Mucosa of rectum (tissue), 2 donors: ENCODE data around the gene DYSF.

Source experiments
- H3K27ac ChIP-seq, 2 donors: one replicate each; pipeline ENCODE4 v1.7.0; 2013; ENCODE audit warnings: inconsistent platforms in 2 of 2, low read depth in 2 of 2, low read length in 2 of 2
- H3K27me3 ChIP-seq, 2 donors: one replicate each; pipeline ENCODE4 v1.7.0; 2013; ENCODE audit warnings: low read length in 2 of 2; ENCODE audit not compliant: control insufficient read depth in 2 of 2, insufficient read depth in 2 of 2
- H3K36me3 ChIP-seq, 2 donors: one replicate each; pipeline ENCODE4 v1.7.0; 2013; ENCODE audit warnings: low read length in 2 of 2; ENCODE audit not compliant: control insufficient read depth in 2 of 2, insufficient read depth in 2 of 2
- H3K4me1 ChIP-seq, 2 donors: one replicate each; pipeline ENCODE4 v1.7.0; 2013; ENCODE audit warnings: low read length in 2 of 2, mild to moderate bottlenecking in 1 of 2; ENCODE audit not compliant: control insufficient read depth in 2 of 2, insufficient read depth in 2 of 2
- H3K4me3 ChIP-seq, 2 donors: one replicate each; pipeline ENCODE4 v1.7.0; 2013; ENCODE audit warnings: low read length in 2 of 2
- H3K9ac ChIP-seq, 2 donors: one replicate each; pipeline ENCODE4 v1.7.0; 2013; ENCODE audit warnings: low read length in 2 of 2, low read depth in 1 of 2, mild to moderate bottlenecking in 1 of 2
- H3K9me3 ChIP-seq, 2 donors: one replicate each; pipeline ENCODE4 v1.7.0; 2013; ENCODE audit warnings: low read length in 2 of 2; ENCODE audit not compliant: control insufficient read depth in 2 of 2
- donor health status: healthy.
- donor health status: Normal muscosa, but diverticular disease.

The DYSF gene

GRCh38 chr2:71667256-71668182 lies 214.2 kb downstream of the DYSF start:
- Histone ChIP-seq H3K4me3 (no peak overlapping the region), H3K36me3 (no peaks in the 10 kb centered on the region), H3K9ac (no peak overlapping the region), H3K27ac (no peak overlapping the region), H3K27me3 (no peaks in the 10 kb centered on the region), H3K9me3 (no peaks in the 10 kb centered on the region), H3K4me1 (peaks cover 0 to 4% of the 10 kb centered on the region in 2 donors)

DNA sequence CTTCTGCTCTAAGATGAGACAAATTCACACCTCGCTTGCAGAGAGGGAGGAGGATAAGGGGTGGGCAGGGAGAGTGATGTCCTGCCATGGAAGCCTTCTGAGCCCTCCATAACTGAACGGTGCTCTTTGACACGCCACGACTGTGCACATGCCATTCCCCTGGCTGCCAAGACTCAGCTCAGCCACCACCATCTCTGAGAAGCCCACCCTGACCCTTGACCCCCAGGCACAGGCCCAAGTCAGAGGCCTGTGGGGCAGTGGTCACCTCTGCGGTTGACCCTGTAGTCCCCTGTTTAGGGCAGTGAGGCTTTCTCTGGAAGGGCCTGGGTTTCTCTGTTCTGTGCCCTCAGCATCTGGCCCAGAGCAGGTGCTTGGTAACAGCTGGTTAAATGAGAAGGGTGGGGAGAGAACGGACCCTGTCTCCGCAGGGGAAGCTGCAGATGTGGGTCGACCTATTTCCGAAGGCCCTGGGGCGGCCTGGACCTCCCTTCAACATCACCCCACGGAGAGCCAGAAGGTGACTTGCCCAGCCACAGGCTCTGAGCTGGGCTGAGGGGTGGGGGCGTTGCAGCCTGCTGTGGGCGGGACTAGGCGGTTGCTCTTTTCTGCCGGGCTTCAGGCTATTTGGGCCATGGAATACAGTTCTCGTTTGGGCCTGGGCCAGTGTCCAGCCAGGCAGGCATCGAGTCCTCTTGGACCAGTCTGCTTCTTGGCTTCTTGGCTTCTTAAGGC lies 215.1 kb downstream of the DYSF start:
- H3K9me3 ChIP-seq: no peaks in the 10 kb centered on the region
- H3K4me1 ChIP-seq: peaks cover 0 to 12% of the 10 kb centered on the region in 2 donors
- H3K4me3 ChIP-seq: no peak overlapping the region
- H3K9ac ChIP-seq: no peak overlapping the region
- H3K36me3 ChIP-seq: no peaks in the 10 kb centered on the region
- no peaks in the 10 kb centered on the region for H3K27me3 ChIP-seq
- no peak overlapping the region for H3K27ac ChIP-seq

- no peak overlapping the region for H3K4me3 ChIP-seq
- no peaks in the 10 kb centered on the region for H3K36me3 ChIP-seq
- H3K27me3 ChIP-seq: no peaks in the 10 kb centered on the region
- H3K4me1 ChIP-seq: peaks cover 0 to 12% of the 10 kb centered on the region in 2 donors
- H3K27ac ChIP-seq: no peak overlapping the region
- no peaks in the 10 kb centered on the region for H3K9me3 ChIP-seq
- H3K9ac ChIP-seq: no peak overlapping the region
Observed at GRCh38 chr2:71669058-71669456, 215.7 kb downstream of the DYSF start.

- Histone ChIP-seq H3K36me3 (no peaks in the 10 kb centered on the region), H3K27ac (no peak overlapping the region), H3K4me3 (no peak overlapping the region), H3K9me3 (no peaks in the 10 kb centered on the region), H3K27me3 (no peaks in the 10 kb centered on the region), H3K9ac (no peak overlapping the region), H3K4me1 (peaks cover 0 to 14% of the 10 kb centered on the region in 2 donors)
Observed at GRCh38 chr2:71669628-71670429, 216.5 kb downstream of the DYSF start.

DNA sequence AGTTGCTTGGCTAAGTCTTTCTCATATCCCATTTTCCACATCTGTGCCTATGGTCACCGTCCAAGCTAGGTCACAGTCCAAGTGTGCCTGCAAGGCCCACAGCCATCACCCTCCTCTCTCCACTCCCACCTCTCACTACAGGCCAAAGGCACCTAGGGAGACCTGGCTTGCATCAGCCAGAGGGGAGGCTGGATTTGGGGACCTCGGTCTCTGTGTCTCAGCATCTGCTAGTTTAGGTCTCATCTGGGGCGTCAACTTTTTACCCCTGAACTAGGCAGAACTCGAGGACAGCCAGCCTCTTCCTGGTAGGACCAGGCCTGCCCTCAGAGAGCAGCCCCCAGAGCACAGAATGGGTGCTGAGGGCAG lies 217.1 kb downstream of the DYSF start:
- no peak overlapping the region for H3K9ac ChIP-seq
- H3K27ac ChIP-seq: no peak overlapping the region
- no peaks in the 10 kb centered on the region for H3K27me3 ChIP-seq
- peaks cover 0 to 18% of the 10 kb centered on the region in 2 donors for H3K4me1 ChIP-seq
- no peaks in the 10 kb centered on the region for H3K9me3 ChIP-seq
- no peaks in the 10 kb centered on the region for H3K36me3 ChIP-seq
- no peak overlapping the region for H3K4me3 ChIP-seq

DNA sequence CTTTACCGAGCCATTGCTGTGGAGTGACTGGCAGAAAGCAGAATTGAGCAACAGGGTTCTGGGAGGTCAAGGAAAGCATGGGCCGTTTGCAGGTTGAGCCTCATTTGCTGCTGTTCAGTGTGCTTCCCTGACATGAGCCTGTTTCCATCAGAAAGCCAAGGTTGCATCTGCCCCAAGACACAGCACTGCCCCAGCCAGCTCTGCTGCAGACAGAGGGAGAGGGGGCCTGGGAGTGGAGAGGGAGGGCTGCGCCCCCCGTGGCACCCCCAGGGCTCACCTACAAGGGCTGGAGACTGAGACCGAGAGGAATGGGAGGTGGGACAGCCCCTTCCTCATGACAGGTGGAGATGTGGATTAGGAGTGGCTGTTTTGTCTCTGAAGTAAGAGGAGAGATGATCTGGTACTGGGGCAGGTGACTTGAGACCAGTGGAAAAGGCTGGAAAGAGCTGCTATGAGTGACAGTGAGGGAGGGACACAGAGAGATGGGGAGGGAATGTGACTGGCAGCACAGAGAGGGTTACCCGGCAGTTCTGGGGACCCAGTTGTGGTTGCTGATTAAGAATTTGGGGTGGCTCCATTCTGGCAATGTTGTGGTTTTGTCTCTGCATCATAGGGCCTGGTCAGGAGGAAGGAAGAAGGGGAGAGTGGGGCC lies 218.0 kb downstream of the DYSF start:
- Histone ChIP-seq H3K4me1 (peaks cover 0 to 18% of the 10 kb centered on the region in 2 donors), H3K36me3 (no peaks in the 10 kb centered on the region), H3K4me3 (no peak overlapping the region), H3K9me3 (no peaks in the 10 kb centered on the region), H3K27me3 (no peaks in the 10 kb centered on the region), H3K27ac (no peak overlapping the region), H3K9ac (no peak overlapping the region)

GRCh38 chr2:71671895-71672825 lies 218.8 kb downstream of the DYSF start:
- Histone ChIP-seq H3K9ac (peak overlapping the region in 1 of 2 donors; percentile 5), H3K36me3 (no peaks in the 10 kb centered on the region), H3K4me3 (no peak overlapping the region), H3K9me3 (no peaks in the 10 kb centered on the region), H3K4me1 (peaks cover 0 to 18% of the 10 kb centered on the region in 2 donors), H3K27me3 (no peaks in the 10 kb centered on the region), H3K27ac (no peak overlapping the region)

DNA sequence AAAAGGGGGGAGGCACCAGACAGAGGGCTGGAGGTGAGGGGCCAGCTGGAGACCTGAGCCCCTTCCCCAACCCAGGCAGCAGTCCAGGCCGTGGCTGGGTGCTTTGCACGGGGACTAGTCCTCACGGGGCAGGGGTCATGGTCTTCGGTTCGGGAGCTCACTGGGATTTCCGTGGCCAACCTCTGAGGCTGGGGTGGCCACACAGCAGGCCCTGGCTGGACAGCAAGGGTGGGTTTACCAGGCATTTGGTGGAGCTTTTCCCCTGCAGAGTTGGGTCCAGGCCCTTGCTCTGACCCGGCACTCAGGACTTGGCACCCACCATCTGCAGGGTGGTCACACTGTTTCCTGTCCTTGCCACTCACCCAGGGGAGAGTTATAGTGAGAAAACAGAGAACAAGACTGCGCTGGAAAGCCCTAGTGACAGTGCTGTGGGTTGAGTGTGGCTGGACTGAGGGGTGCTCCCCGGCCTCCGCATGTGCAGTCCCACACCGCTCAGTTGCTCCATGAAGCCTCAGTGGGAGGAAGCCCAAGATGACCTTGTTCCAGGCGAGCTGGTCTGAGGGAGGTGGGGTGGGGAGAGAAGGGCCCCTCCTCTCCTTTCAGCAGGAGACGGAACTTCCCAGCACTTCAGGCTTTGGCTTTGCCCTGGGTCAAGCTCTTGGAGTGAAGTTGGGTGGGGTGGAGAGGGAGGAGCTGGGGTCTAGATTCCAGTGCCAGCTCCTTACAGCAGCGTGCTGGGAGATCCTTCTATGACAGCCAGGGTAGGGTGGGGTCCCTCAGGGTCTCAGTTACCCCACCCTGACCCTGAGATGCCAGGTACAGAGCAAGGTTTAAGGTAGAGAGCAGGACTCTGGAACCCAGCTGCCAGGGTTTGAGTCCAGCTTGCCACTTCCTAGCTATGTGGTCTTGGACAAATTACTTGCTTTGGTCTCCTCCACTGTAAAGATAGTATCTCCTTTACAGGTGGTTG lies 219.8 kb downstream of the DYSF start:
- Histone ChIP-seq H3K27ac (no peak overlapping the region), H3K36me3 (no peaks in the 10 kb centered on the region), H3K27me3 (no peaks in the 10 kb centered on the region), H3K9ac (peak overlapping the region in 1 of 2 donors; percentile 5), H3K4me1 (peaks cover 0 to 18% of the 10 kb centered on the region in 2 donors), H3K9me3 (no peaks in the 10 kb centered on the region), H3K4me3 (no peak overlapping the region)
